Endodermal cell (in vitro differentiated cells): ENCODE results near the gene KCNT2. TPM values are rescaled to one million over a fixed set of nuclear protein-coding genes. Genes with fewer than 3 reads are reported as not detected.

Source experiments
- DNase-seq: peaks from one replicate; pipeline ENCODE4 v3.0.0-alpha.2; 2017
- H3K27ac ChIP-seq: 2 replicates; pipeline ENCODE4 v1.5.1; 2013; ENCODE audit warnings: mild to moderate bottlenecking, low read depth, low read length, moderate library complexity
- H3K27me3 ChIP-seq: 2 replicates; pipeline ENCODE4 v1.6.1; 2013; ENCODE audit warnings: mild to moderate bottlenecking, low read length, moderate library complexity; ENCODE audit not compliant: insufficient read depth, control insufficient read depth, poor library complexity, severe bottlenecking
- H3K36me3 ChIP-seq: 2 replicates; pipeline ENCODE4 v1.7.0; 2013; ENCODE audit warnings: mild to moderate bottlenecking, low read length, moderate library complexity; ENCODE audit not compliant: control insufficient read depth, insufficient read depth
- H3K4me1 ChIP-seq: one replicate; pipeline ENCODE4 v1.7.0; 2013; ENCODE audit warnings: low read length; ENCODE audit not compliant: control insufficient read depth, insufficient read depth
- H3K4me3 ChIP-seq: 2 replicates; pipeline ENCODE4 v1.5.1; 2013; ENCODE audit warnings: mild to moderate bottlenecking, low read length, moderate library complexity
- H3K9ac ChIP-seq: 2 replicates; pipeline ENCODE4 v1.6.1; 2013; ENCODE audit warnings: mild to moderate bottlenecking, low read length, moderate library complexity; ENCODE audit not compliant: poor library complexity, severe bottlenecking; ENCODE audit errors: extremely low read depth
- H3K9me3 ChIP-seq: 2 replicates; pipeline ENCODE4 v1.6.1; 2013; ENCODE audit warnings: mild to moderate bottlenecking, low read length, moderate library complexity; ENCODE audit not compliant: control insufficient read depth
- H3K27ac Mint-ChIP-seq: 2 replicates; pipeline ENCODE4 v1.8.0; 2020; ENCODE audit warnings: mixed read lengths
- H3K27me3 Mint-ChIP-seq: 2 replicates; pipeline ENCODE4 v1.8.0; 2021; ENCODE audit warnings: mild to moderate bottlenecking, mixed read lengths; ENCODE audit not compliant: insufficient read depth
- H3K36me3 Mint-ChIP-seq: 2 replicates; pipeline ENCODE4 v1.8.0; 2020; ENCODE audit warnings: low read depth, mixed read lengths
- H3K4me1 Mint-ChIP-seq: 2 replicates; pipeline ENCODE4 v1.8.0; 2020; ENCODE audit warnings: mixed read lengths
- H3K4me3 Mint-ChIP-seq: 2 replicates; pipeline ENCODE4 v1.8.0; 2020; ENCODE audit warnings: mild to moderate bottlenecking, moderate library complexity, mixed read lengths
- H3K9me3 Mint-ChIP-seq: 2 replicates; pipeline ENCODE4 v1.8.0; 2020; ENCODE audit warnings: mild to moderate bottlenecking, mixed read lengths
- CTCF ChIP-seq: fragments of 200-600 bp; sonication (generic); conservative IDR thresholded peaks from 2 replicates; pipeline ENCODE4 v1.5.0; 2021; ENCODE audit warnings: antibody characterized with exemption, mild to moderate bottlenecking
- WGBS, 2 experiments: methylation state at CpG; one replicate each; pipeline versions ENCODE4 v1.1.5 to v1.1.7; 2013; ENCODE audit warnings: missing lambda C conversion rate in 2 of 2, mixed read lengths in 1 of 2; ENCODE audit not compliant: insufficient coverage in 1 of 2, insufficient read length in 1 of 2; 5-methylcytosine and 5-hydroxymethylcytosine counted together
- total RNA-seq, 2 donors: library from RNA; stranded (reverse); fragmentation: NEBNext Ultra II Directional in 1 of 2; extraction: Animal tissue kit (Norgen Biotek cat#: 25700) in 1 of 2; gene quantifications; 2 replicates in 1 of 2; 3 replicates in 1 of 2; pipeline ENCODE4 v1.2.1, GENCODE V29; 2021

KCNT2 gene
- total RNA-seq, 2 donors from 2014 or later, result 9.1 to 12.1 TPM

GRCh38 chr1:196399713-196400112 is 208.5 kb downstream of the KCNT2 start:
- H3K9ac ChIP-seq, result no peak overlapping the region
- no peak for DNase-seq
- WGBS, 2 experiments, result 84 to 100% methylated on average over 2 of the region's 2 CpGs
- Mint-ChIP-seq H3K9me3 (no peaks in the 10 kb centered on the region), H3K36me3 (peaks cover 2% of the 10 kb centered on the region), H3K27me3 (no peaks in the 10 kb centered on the region), H3K4me3 (no peak overlapping the region), H3K4me1 (peaks cover 10% of the 10 kb centered on the region), H3K27ac (no peak overlapping the region)
- H3K36me3 ChIP-seq, result no peaks in the 10 kb centered on the region
- H3K4me1 ChIP-seq, result no peaks in the 10 kb centered on the region
- H3K4me3 ChIP-seq, result no peak overlapping the region
- H3K27ac ChIP-seq, result no peak overlapping the region
- TF ChIP-seq CTCF, result no peak
- no peaks in the 10 kb centered on the region for H3K27me3 ChIP-seq
- H3K9me3 ChIP-seq, result no peaks in the 10 kb centered on the region

GRCh38 chr1:196393742-196394141 is 214.5 kb downstream of the KCNT2 start:
- H3K4me3 Mint-ChIP-seq, result no peak overlapping the region

GRCh38 chr1:196393282-196393681 is 215.0 kb downstream of the KCNT2 start:
- Histone ChIP-seq H3K4me3 (no peak overlapping the region), H3K27ac (no peak overlapping the region), H3K9me3 (no peaks in the 10 kb centered on the region), H3K27me3 (no peaks in the 10 kb centered on the region), H3K36me3 (no peaks in the 10 kb centered on the region), H3K9ac (no peak overlapping the region), H3K4me1 (no peaks in the 10 kb centered on the region)
- WGBS, 2 experiments, result 88% methylated on average over 2 of the region's 2 CpGs; no CpG with 5 or more reads in 1 of the 2 experiments
- Mint-ChIP-seq H3K4me1 (peaks cover 4% of the 10 kb centered on the region), H3K9me3 (no peaks in the 10 kb centered on the region), H3K27ac (no peak overlapping the region), H3K36me3 (peaks cover 5% of the 10 kb centered on the region), H3K4me3 (no peak overlapping the region), H3K27me3 (no peaks in the 10 kb centered on the region)
- no peak for TF ChIP-seq CTCF
- no peak for DNase-seq

More at GRCh38 chr1:196393742-196394141, 214.5 kb downstream of the KCNT2 start:
- Histone ChIP-seq H3K36me3 (no peaks in the 10 kb centered on the region), H3K4me1 (no peaks in the 10 kb centered on the region), H3K9ac (no peak overlapping the region), H3K9me3 (no peaks in the 10 kb centered on the region), H3K4me3 (no peak overlapping the region), H3K27ac (no peak overlapping the region), H3K27me3 (no peaks in the 10 kb centered on the region)
- Mint-ChIP-seq H3K4me1 (peaks cover 4% of the 10 kb centered on the region), H3K9me3 (no peaks in the 10 kb centered on the region), H3K27me3 (no peaks in the 10 kb centered on the region), H3K27ac (no peak overlapping the region), H3K36me3 (peaks cover 5% of the 10 kb centered on the region)
- no peak for DNase-seq
- no peak for TF ChIP-seq CTCF
- WGBS, 2 experiments, result 98 to 100% methylated on average over 2 to 4 of the region's 4 CpGs
